AG04450 (cell line): ENCODE data around the gene NFIX. TPM values are rescaled to one million over a fixed set of nuclear protein-coding genes. Genes with fewer than 3 reads are reported as not detected.

ENCODE experiments used
- CTCF ChIA-PET: fragments of 300-600, 350-600 bp; formaldehyde crosslinking; extraction: SDS; loops from one replicate; lab custom pipeline; 2022; ENCODE audit warnings: antibody characterized with exemption, inconsistent platforms; lab: Charles Lee
- POLR2A ChIA-PET: fragments of 350-600 bp; formaldehyde crosslinking; extraction: SDS; loops from one replicate; lab custom pipeline; 2021; ENCODE audit warnings: antibody characterized with exemption, inconsistent platforms; lab: Yijun Ruan, JAX
- DNase-seq: peaks from one replicate; pipeline ENCODE4 v3.0.0-alpha.2; 2011; ENCODE audit warnings: low read depth, low spot score
- H3K27ac ChIP-seq: one replicate; pipeline ENCODE4 v1.5.1; 2012; ENCODE audit warnings: low read depth, low read length, control low read depth
- H3K27me3 ChIP-seq: one replicate; pipeline ENCODE4 v1.6.0; 2012; ENCODE audit warnings: low read length; ENCODE audit not compliant: control insufficient read depth, insufficient read depth
- H3K4me3 ChIP-seq: 2 replicates; pipeline ENCODE4 v1.5.1; 2011; ENCODE audit warnings: mild to moderate bottlenecking, low read depth, low read length, control low read depth
- H3K9me3 ChIP-seq: 2 replicates; pipeline ENCODE4 v1.5.1; 2012; ENCODE audit warnings: low read length; ENCODE audit not compliant: control insufficient read depth, insufficient read depth
- polyA plus RNA-seq: library from polyadenylated mRNA; depleted of rRNA; stranded (reverse); fragments of >200 nt; gene quantifications from 2 replicates; pipeline ENCODE4 v1.2.3, GENCODE V29; 2011
- TF ChIP-seq, protein P1 (sequence below): IDR thresholded peaks from 2 replicates; pipeline ENCODE4 v1.5.1; 2011; ENCODE audit warnings: low read depth, low read length, control low read depth, inconsistent platforms

Gene NFIX
- polyA plus RNA-seq, 1 experiment = 15.1 TPM

DNA sequence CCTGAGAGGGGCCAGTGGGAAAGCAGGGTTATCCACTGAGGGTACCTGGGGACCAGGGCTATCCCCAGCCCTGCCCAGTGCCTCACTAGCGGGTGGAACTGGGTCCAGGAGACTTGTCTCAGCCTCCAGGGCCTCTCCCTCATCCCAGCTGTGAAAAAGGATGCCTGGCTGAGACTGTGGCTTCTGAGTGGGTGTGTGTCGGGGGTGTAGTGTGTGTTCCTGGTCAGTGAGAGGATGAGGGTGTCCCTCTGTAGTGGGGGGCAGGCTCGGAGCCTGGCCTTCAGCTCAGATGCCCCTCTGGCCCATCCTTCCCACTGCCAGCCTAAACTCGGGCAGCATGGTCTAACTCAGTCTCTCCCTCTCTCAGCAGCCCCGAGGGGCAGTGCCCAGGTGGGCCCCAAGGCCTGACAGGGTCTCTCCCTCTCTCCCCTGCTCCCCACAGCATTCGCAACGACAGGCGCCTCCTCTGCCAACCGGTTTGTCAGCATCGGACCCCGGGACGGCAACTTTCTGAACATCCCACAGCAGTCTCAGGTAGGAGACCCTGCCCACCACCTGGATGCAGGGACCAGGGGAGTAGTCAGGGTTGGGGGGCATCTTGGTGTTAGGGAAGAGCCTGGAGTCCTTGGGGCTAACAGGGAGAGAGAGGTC lies 94.7 kb downstream of the NFIX start:
- CTCF ChIA-PET = interaction anchor here (1.0 to 7.6 kb wide), 2 partner anchors 112 to 124 kb away, joined by 3 to 150 read pairs; no protein-coding TSS in a partner anchor

DNA sequence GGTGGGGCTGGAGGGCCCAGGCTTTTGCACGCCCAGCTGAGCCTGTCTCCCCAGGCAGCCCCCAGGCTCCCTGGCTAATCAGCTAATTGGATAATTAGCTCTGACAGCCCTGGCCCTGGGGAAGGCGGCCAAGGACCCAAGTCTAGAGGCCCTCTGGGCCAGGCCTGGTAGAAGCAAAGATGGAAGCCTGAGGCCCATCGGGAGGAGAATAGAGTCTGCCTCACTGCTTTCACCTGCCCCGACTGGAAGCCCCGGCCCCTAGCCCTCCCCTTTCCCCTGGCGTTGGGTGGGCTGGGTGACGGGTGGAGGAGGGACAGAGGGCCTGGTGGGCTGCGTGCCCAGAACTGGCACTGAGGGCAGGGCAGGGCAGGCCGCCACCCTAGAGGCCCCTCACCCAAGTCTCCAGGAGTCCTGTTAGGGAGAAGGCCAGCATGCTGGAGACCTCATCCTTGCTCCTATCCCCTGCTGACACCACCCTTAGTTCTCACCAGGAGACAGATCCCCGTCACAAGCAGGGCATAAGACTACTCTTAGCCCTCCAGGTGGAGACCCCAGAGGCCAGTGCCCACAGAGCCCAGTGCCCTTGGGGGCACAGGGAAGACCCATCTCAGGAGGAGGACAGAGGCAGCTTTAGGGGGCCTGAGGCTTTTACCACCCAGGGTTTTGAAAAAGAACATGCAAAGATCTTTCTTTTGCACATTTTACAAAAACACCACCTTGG lies 95.4 kb downstream of the NFIX start:
- ChIA-PET POLR2A (interaction anchor here (0.6 to 0.8 kb wide), 2 partner anchors 175 to 300 kb away, joined by 4 to 9 read pairs; partner anchors contain the start of gene JUNB), CTCF (interaction anchor here (0.9 to 7.6 kb wide), 4 partner anchors 14 to 125 kb away, joined by 4 to 150 read pairs (median 15); no protein-coding TSS in a partner anchor)
- H3K27ac ChIP-seq = no peak overlapping the region
- TF ChIP-seq, protein P1, sequence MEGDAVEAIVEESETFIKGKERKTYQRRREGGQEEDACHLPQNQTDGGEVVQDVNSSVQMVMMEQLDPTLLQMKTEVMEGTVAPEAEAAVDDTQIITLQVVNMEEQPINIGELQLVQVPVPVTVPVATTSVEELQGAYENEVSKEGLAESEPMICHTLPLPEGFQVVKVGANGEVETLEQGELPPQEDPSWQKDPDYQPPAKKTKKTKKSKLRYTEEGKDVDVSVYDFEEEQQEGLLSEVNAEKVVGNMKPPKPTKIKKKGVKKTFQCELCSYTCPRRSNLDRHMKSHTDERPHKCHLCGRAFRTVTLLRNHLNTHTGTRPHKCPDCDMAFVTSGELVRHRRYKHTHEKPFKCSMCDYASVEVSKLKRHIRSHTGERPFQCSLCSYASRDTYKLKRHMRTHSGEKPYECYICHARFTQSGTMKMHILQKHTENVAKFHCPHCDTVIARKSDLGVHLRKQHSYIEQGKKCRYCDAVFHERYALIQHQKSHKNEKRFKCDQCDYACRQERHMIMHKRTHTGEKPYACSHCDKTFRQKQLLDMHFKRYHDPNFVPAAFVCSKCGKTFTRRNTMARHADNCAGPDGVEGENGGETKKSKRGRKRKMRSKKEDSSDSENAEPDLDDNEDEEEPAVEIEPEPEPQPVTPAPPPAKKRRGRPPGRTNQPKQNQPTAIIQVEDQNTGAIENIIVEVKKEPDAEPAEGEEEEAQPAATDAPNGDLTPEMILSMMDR = no peak
- DNase-seq = no peak
- H3K27me3 ChIP-seq = no peaks in the 10 kb centered on the region
- no peaks in the 10 kb centered on the region; the same call in 1 of the 2 replicates for H3K9me3 ChIP-seq
- H3K4me3 ChIP-seq = no peak overlapping the region

More for the DNA sequence above, 94.7 kb downstream of the NFIX start:
- H3K27ac ChIP-seq = no peak overlapping the region
- no peaks in the 10 kb centered on the region for H3K27me3 ChIP-seq
- TF ChIP-seq, protein P1 = no peak
- no peak overlapping the region for H3K4me3 ChIP-seq
- no peak for DNase-seq
- H3K9me3 ChIP-seq = no peaks in the 10 kb centered on the region; the same call in 1 of the 2 replicates
- POLR2A ChIA-PET = no interaction called here

DNA sequence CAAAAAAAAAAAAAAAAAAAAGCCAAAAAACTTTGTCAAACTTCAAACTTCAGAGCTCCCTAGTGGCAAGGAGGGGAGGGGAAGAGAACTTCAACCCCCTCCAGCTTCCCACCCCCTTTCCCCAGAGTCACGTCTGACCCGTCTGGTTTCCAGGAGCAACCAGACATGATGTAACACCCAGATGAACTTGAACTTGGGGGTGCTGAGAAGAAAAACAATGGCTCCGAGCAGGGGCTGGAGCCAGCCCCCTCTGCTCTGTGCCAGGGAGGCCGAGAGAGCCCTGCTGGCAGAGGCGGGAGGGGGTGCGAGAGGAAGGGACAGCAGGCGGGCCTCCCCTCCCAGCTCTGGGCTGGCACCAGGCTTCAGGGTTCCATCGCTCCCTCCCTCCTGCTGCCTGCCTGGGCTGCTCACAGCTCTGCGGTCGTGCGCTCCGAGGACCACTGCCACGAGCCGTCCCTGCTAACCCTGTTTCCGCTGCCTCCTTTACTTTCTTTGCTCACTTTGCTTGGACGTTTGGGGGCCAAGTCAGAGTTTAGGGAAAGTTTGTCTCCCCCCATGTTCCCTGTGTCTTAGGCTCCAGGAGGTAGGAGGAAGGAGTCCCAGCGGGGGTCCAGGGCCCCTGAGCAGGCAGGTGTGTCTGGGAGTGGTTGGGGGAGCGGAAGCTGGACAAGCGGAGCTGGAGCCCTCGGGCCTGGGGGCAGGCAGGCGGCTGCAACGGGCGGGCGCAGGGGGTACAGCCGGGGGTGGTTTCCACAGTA lies 96.3 kb downstream of the NFIX start:
- ChIA-PET POLR2A (interaction anchor here (0.6 to 0.8 kb wide), 4 partner anchors 29 to 300 kb away, joined by 3 to 9 read pairs (median 4); partner anchors contain the start of genes FARSA and JUNB), CTCF (interaction anchor here (0.6 to 7.6 kb wide), 7 partner anchors 13 to 605 kb away, joined by 3 to 150 read pairs (median 4); no protein-coding TSS in a partner anchor)
- no peaks in the 10 kb centered on the region for H3K27me3 ChIP-seq
- no peak for DNase-seq
- TF ChIP-seq, protein P1 = no peak
- H3K4me3 ChIP-seq = no peak overlapping the region
- H3K27ac ChIP-seq = peak overlapping the region; percentile 47
- H3K9me3 ChIP-seq = no peaks in the 10 kb centered on the region; the same call in 1 of the 2 replicates

DNA sequence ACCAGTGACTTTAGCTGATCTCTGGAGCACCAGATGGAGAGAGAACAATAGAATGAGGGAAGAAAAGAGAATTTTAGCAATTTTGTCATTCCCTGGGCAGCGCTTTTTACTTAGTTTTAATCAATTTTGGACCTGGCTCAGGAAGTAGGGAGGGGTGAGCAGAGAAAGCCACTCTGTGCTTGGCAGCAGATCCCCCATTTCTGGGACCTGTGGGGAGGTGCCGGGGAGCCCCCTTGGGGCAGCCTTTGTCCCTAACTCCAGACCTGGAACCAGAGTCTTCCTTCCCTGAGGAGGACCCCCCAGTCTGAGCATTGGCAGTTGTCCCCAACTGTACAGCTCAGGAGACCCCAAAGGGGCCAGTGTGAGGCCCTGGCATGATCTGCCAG lies 96.9 kb downstream of the NFIX start:
- no peak for DNase-seq
- H3K27ac ChIP-seq = peak overlapping the region; percentile 31

More for the DNA sequence above, 96.9 kb downstream of the NFIX start:
- H3K9me3 ChIP-seq = no peaks in the 10 kb centered on the region; the same call in 1 of the 2 replicates
- H3K27me3 ChIP-seq = no peaks in the 10 kb centered on the region
- TF ChIP-seq, protein P1 = no peak
- POLR2A ChIA-PET = no interaction called here
- no peak overlapping the region for H3K4me3 ChIP-seq
- CTCF ChIA-PET = interaction anchor here (0.9 to 7.6 kb wide), 4 partner anchors 31 to 127 kb away, joined by 3 to 150 read pairs (median 15); no protein-coding TSS in a partner anchor
